HG03159 (cell line): ENCODE results near the gene MRPS12.
"Not testable (repeated sequence)": the region's sequence is repeated elsewhere in the genome, so short reads cannot be mapped to it uniquely, and the experiment has no call there.

ENCODE experiments used
- ATAC-seq: cut with Tn5 transposase; IDR thresholded peaks from one replicate; pipeline ENCODE4 v1.9.1; 2021; ENCODE audit warnings: mild to moderate bottlenecking, moderate library complexity; ENCODE audit not compliant: unreplicated experiment

Gene MRPS12

DNA sequence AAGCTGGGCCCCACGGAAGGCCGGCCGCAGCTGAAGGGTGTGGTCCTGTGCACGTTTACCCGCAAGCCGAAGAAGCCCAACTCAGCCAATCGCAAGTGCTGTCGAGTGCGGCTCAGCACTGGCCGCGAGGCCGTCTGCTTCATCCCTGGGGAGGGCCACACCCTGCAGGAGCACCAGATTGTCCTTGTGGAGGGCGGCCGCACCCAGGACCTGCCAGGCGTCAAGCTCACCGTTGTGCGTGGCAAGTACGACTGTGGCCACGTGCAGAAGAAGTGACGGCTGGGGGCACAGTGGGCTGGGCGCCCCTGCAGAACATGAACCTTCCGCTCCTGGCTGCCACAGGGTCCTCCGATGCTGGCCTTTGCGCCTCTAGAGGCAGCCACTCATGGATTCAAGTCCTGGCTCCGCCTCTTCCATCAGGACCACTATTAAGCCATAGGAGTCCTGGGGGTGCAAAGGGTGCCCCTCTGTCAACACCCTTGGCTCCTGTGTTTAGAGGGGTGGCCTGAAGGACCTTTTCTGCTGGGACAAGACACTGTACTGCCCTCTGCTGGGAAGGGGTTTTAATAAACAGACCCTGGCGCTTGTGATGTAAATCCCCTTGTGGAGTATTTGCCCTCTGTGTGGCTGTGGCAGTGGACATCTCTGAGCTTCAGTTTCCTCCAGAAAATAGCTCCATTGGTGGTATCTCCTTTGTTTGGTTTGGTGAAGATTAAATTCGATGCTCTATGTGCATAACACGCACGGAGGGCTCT is 1.9 kb downstream of the MRPS12 start:
- no peak for ATAC-seq

DNA sequence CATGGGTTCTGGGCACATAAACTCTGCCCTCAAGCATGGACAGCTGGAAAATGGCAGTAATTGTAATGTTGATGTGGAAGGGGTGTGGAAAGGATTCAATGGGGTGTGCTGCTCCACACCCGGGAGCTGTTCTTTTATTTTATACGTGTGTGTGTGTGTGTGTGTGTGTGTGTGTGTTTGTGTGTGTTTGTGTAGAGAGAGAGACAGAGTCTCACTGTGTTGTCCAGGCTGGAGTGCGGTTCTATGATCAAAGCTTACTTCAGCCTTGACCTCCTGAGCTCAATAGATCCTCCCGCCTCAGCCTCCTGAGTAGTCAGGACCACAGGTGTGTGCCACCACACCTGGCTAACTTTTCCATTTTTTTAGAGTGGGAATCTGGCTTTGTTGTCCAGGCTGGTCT is 2.8 kb downstream of the MRPS12 start:
- ATAC-seq, result no peak

DNA sequence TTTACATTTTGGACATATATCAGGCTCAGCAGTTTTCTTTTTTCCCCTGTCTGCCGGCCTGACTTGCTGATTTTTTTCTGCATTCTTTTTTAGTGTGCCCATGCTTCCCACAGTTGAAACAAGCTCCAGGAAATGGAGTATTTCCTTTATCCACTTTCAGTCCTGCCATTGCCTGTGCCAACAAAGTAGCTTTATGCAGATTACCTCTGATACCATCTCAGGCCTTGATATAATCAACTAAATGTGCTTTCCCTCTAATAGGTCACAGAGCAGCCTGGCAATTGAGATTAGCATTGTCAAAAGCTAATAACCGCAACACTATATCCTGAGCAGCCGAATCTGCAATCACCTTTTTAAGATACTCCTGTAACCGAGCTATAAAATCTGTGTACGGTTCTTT is 9.2 kb downstream of the MRPS12 start:
- no peak for ATAC-seq

DNA sequence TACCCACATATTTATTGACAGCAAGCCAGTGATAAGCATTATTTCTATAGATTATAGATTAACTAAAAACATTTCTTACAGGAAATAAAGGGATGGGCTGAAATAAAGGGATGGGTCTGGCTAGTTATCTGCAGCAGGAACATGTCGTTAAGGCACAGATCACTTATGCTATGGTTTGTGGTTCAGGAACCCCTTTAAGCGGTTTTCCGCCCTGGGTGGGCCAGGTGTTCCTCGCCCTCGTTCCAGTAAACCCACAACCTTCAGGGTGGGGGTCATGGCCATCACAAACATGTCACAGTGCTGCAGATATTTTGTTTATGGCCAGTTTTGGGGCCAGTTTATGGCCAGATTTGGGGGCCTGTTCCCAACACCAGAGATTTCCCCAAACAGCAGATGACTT is 10.7 kb downstream of the MRPS12 start:
- not testable (repeated sequence) for ATAC-seq

DNA sequence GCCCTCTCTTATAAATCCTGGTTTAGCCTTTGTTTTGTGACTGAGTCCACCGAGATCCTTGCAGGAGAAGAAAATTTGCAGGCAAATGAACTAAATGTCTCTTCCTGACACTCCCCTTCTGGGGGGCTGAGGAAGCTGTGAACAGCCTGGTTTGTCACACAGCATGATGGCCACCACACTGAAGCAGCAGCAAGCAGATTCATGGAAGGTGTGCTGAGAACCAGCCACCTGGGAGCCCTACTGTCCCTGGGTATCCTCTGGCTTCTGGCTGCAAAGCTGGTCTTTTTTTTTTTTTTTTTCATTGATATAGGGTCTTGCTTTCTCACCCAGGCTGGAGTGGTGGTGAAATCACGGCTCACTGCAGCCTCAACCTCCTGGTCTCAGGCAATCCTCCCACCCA is 11.2 kb downstream of the MRPS12 start:
- no peak for ATAC-seq

- no peak for ATAC-seq
Observed at GRCh38 chr19:38942471-38943181, 11.9 kb downstream of the MRPS12 start.

- ATAC-seq, result no peak
Observed at GRCh38 chr19:38944981-38945506, 14.3 kb downstream of the MRPS12 start.

DNA sequence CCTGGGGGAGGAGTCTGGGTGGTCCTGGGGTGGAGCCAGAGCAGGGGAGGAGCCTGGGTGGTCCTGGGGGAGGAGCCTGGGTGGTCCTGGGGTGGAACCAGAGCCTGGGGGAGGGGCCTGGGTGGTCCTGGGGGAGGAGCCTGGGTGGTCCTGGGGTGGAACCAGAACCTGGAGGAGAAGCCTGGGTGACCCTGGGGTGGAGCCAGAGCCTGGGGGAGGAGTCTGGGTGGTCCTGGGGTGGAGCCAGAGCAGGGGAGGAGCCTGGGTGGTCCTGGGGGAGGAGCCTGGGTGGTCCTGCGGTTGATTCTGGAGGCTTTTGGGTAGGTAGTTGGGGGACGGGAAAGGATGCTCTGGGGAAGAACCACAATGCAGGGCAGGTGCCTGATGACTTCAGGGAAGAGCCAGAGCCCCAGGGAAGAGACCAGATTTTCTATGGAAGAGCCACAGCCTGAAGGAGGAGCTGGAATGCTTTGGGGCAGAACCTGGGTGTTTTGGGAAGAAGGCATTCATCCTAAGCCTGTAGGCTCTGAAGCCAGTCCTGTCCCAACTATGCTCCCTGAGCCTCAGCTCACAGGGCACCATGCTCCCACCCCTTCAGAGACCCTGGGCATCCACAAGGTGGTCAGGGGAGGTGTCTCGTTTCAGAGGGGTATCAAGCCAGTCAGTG is 15.0 kb downstream of the MRPS12 start:
- ATAC-seq, result no peak

GRCh38 chr19:38946229-38947010 is 15.7 kb downstream of the MRPS12 start:
- ATAC-seq, result no peak

- ATAC-seq, result no peak
Observed at GRCh38 chr19:38949580-38950367, 19.0 kb downstream of the MRPS12 start.

GRCh38 chr19:38951187-38951586 is 20.4 kb downstream of the MRPS12 start:
- no peak for ATAC-seq

- no peak for ATAC-seq
Observed at GRCh38 chr19:38952395-38953165, 21.8 kb downstream of the MRPS12 start.

GRCh38 chr19:38953677-38954076 is 22.9 kb downstream of the MRPS12 start:
- no peak for ATAC-seq

GRCh38 chr19:38956264-38956663 is 25.5 kb downstream of the MRPS12 start:
- ATAC-seq, result no peak

GRCh38 chr19:38958301-38958700 is 27.6 kb downstream of the MRPS12 start:
- ATAC-seq, result no peak

DNA sequence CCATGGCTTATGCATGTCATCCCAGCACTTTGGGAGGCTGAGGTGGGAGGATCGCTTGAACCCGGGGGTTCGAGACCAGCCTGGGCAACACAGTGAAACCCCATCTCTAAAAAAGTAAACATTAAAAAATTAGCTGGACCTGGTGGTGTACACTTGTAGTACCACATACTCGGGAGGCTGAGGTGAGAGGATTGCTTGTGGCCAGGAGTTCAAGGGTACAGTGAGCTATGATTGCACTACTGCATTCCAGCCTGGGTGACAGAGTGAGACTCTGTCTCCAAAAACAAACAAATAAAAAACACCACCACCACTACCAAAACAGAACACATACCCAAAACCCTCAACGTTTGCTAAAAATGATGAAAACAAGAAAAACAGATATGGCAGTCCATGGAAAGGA is 28.9 kb downstream of the MRPS12 start:
- ATAC-seq, result no peak

- no peak for ATAC-seq
Observed at GRCh38 chr19:38964738-38965137, 34.0 kb downstream of the MRPS12 start.

- not testable (repeated sequence) for ATAC-seq
Observed at GRCh38 chr19:38966149-38966548, 35.4 kb downstream of the MRPS12 start.
